ENCODE results near the gene OR9I1.

Gene OR9I1

DNA sequence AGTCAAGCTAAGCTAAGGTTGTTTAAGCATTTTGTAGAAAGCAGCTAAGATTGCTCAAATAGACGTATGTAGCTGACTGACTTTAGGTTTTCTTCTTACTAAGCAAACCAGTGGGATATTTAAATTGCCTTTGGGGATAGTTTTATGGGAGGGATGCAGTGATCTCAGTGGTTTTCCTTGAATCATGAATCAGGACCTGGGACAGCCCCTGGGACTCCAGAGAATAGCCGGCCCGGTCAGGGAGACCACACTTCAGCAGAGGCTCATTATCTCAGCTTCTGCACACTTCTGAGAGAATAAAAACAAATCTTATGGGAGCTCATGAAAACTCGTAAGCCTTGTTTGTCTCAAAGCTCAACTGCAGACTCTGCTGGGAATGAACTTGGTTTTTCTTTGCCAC lies at the start of gene OR9I1:
TSS of gene OR9I1 (minus strand) at position 62 of the 400 bp plus-strand sequence. CDS start 6,086 bp downstream, outside the sequence.
- DNase-seq = no peak

- DNase-seq = no peak
Observed at GRCh38 chr11:58165504-58166106, 40.3 kb upstream of the OR9I1 start.

GRCh38 chr11:58164990-58165389 lies 39.7 kb upstream of the OR9I1 start:
- DNase-seq = no peak

DNA sequence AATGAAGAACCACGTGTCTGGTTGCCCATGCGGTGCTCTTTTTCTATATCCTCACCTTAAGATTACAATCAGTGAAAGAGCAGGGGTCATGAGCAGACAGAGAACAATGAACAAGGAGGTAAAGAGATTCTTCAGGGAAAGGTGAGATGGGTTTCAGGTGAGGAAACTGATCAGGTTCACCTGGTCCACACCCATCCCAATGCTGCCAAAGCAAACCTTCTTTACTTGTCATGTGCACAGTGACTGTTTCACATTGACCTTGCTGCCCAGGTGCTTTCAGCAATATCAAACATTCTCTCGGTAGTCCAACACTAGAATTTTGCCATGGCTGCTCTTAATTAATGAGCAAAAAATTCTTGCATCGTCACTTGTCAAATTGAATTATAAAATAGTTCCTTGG lies 39.1 kb upstream of the OR9I1 start:
- DNase-seq = no peak

DNA sequence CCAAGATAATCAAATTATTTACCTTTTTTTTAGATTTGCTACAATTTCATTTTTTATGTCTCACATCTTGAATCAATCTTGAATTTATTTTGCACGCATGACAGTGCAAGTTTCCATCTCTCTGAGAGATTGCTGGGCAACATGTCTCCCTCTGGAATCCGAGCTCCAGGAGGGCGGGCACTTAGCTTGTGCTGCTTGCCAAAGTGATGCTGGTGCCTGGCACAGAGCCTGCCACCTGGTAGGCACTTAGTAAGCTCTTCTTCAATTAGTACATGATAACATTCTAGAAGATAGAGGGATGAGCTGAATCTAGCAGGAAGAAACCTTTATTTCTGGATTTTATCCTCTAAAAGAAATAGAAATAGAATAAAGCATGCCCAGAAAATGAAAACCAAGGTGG lies 27.5 kb upstream of the OR9I1 start:
- no peak for DNase-seq

DNA sequence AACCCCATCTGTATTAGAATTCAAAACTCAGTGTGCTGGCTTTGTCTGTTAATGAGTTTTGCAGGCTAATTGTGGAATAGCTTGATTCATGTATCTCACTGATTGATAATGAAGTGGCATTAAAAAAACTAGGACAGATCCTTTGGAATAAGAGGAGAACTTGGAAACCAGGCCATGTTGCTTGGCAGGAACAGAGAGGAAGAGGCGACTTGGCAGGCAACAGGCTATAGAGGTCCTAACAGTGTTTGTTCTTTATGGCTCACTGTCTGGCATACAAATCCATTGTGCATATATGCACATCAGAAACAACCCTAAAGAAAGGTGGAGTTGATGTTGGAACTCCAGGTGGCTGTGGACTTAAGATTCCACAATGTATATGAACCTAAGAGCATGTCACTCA lies 17.4 kb upstream of the OR9I1 start:
- no peak for DNase-seq

GRCh38 chr11:58135171-58135570 lies 9.8 kb upstream of the OR9I1 start:
- no peak for DNase-seq

GRCh38 chr11:58134151-58134550 lies 8.8 kb upstream of the OR9I1 start:
- no peak for DNase-seq

GRCh38 chr11:58133309-58134076 lies 8.2 kb upstream of the OR9I1 start:
- no peak for DNase-seq

DNA sequence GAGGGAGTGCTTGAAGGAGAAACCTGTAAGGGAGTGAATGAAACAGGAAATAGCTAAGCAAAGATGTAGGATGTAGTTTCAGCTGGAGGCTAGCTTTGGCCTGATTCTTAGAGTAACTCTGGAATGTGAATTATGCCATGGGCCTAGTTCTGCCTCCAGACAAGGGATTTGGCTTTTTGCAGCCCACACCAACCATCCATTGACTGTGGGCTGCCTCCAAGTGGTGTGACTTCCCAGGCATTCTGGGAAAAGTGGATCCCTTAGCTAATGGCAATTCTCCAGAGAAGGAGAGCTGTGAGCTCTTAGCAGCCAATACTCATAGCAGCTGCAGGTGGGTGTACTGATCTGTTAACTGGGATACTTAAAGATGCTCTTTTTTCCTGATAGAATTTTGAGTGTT lies 2.0 kb upstream of the OR9I1 start:
- DNase-seq = no peak

DNA sequence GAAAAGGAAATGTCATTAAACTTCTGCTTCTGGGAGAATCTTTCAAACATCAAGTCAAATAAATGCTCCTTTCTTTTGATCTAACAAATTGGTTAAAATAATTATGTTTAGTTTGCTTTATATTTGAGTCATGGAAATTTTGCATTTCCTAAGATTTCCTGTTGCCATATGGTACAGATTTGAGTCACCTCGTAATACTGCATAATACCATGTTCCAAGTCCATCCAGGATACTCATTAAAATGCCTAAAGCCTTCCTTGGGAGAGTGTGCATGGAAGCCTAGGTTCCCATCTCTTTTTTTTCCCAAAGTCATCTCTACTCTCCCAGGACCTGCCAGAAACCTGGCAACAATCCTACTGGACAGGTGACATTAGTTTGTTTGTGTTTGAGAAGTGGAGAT lies 4.2 kb downstream of the OR9I1 start:
- DNase-seq = no peak

- no peak for DNase-seq
Observed at GRCh38 chr11:58097437-58097836, 27.9 kb downstream of the OR9I1 start.

- no peak for DNase-seq
Observed at GRCh38 chr11:58086528-58086927, 38.8 kb downstream of the OR9I1 start.

- no peak for DNase-seq
Observed at GRCh38 chr11:58075781-58076180, 49.5 kb downstream of the OR9I1 start.

GRCh38 chr11:58070585-58070984 lies 54.7 kb downstream of the OR9I1 start:
- no peak for DNase-seq

GRCh38 chr11:58068655-58069054 lies 56.7 kb downstream of the OR9I1 start:
- DNase-seq = no peak

- DNase-seq = no peak
Observed at GRCh38 chr11:58067685-58068084, 57.6 kb downstream of the OR9I1 start.

Data from left hindlimb (tissue), 1 donor.